ENCODE measurements around the gene PTPRE.
A peak's percentile ranks its signal among the peaks of the same experiment; 100 is the strongest.
"Not testable (repeated sequence)": the region's sequence is repeated elsewhere in the genome, so short reads cannot be mapped to it uniquely, and the experiment has no call there.

The PTPRE gene

DNA sequence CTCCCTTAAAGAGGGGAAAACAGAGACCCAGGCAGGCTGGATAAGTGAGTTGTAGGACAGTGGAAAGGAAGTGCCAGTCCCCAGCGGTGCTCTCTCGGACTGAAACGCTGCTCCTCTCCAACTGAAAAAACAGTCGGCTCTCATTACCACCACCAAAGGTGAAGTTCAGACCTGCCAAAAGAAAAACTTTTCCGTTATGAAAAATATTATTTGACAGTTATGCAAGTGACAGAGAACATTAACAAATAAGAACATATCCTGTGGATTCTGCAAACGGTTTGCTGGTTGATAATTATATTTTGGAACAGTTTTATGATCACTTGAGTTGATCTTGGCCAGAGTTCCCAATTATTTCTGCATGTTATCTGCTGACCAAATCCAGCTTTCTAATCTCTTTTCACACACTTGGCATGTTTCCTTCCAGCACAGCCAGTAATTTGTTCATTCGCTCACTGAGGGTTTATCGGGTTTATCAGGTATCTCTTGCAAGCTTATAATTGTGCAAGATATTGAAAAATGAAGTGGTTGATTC is 82.6 kb downstream of the PTPRE start:
- no peak overlapping the region for H3K4me3 ChIP-seq (ENCODE audit: low read depth, low read length)
- DNase-seq (ENCODE audit: low read depth, low spot score): no peak
- TF ChIP-seq CTCF (IDR thresholded peaks at IDR 0.05; ENCODE audit: low read depth, low read length): no peak
- in situ Hi-C loops (cut with HindIII; ENCODE audit: low sequenced_read_pairs): no loop called here

DNA sequence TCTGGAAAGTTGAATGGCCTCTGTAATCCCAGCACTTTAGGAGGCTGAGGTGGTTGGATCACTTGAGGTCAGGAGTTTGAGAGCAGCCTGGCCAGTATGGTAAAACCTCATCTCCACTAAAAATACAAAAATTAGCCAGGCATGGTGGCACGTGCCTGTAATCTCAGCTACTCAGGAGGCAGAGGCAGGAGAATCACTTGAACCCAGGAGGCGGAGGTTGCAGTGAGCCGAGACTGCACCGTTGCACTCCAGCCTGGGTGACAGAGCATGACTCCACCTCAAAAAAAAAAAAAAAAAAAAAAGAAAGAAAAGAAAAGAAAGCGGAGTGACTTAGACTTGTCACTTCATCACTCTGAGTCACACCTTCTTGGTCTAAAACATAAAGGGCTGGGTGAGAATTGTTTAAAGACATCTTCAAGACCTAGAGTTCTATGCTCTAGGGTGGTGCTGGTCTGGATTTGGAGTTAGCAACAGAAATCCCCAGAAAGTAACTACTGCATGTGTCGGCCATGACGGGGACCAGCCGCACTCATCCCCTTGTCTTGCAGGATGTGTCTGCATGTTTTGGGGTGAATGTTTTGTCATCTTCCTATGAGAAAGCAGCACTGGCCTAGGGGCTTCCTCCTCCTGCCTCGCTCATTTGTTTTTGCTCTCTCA is 83.4 kb downstream of the PTPRE start:
- DNase-seq (ENCODE audit: low read depth, low spot score); H3K4me3 ChIP-seq (ENCODE audit: low read depth, low read length); in situ Hi-C loops (cut with HindIII; ENCODE audit: low sequenced_read_pairs): not testable (repeated sequence)

- no peak overlapping the region for H3K4me3 ChIP-seq (ENCODE audit: low read depth, low read length)
- DNase-seq (ENCODE audit: low read depth, low spot score): peak; percentile 94
- in situ Hi-C loops (cut with HindIII; ENCODE audit: low sequenced_read_pairs): no loop called here
- no peak for TF ChIP-seq CTCF (IDR thresholded peaks at IDR 0.05; ENCODE audit: low read depth, low read length)
These were observed 84.1 kb downstream of the PTPRE start for GRCh38 chr10:127990846-127991542.

DNA sequence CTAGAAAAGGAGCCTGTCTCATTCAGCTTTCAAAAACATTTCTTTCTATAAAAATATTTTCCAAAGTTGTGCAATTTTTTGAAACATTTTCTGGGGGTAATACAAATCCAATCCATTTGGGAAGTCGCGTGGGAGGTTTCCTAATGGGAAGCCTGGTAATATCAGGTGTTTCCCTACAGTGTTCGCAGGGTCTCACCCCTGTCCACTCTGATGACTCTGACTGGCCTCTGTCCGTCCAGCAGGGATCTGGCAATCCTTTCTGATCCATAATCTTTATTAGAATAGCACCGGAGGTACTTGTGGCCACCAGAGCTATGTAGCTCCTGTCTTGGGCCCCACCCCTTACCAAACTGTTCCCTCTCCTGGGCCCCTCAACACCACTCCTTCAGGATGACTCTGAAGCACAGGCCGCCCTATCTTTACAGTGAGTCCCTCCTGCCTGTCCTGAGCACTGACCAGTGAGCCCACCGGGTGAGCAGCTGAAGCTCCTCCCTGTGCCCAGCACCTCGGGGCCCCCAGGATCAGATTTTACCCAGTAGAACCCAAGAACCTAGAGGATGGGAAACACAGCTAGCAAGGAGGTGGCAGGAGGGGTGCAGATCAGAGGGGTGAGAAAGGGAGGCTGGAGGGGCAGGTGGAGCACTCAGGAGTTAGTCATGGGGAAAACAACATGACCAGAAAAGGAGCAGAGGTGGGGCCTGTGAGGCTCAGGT is 84.8 kb downstream of the PTPRE start:
- no peak for TF ChIP-seq CTCF (IDR thresholded peaks at IDR 0.05; ENCODE audit: low read depth, low read length)
- no peak overlapping the region for H3K4me3 ChIP-seq (ENCODE audit: low read depth, low read length)
- no peak for DNase-seq (ENCODE audit: low read depth, low spot score)
- in situ Hi-C loops (cut with HindIII; ENCODE audit: low sequenced_read_pairs): no loop called here

- DNase-seq (ENCODE audit: low read depth, low spot score): no peak
- H3K4me3 ChIP-seq (ENCODE audit: low read depth, low read length): no peak overlapping the region
- in situ Hi-C loops (cut with HindIII; ENCODE audit: low sequenced_read_pairs): no loop called here
- no peak for TF ChIP-seq CTCF (IDR thresholded peaks at IDR 0.05; ENCODE audit: low read depth, low read length)
These were observed 85.5 kb downstream of the PTPRE start for GRCh38 chr10:127992376-127992775.

GRCh38 chr10:127993056-127993690 is 86.3 kb downstream of the PTPRE start:
- in situ Hi-C loops (cut with HindIII; ENCODE audit: low sequenced_read_pairs): no loop called here
- DNase-seq (ENCODE audit: low read depth, low spot score): no peak
- no peak overlapping the region for H3K4me3 ChIP-seq (ENCODE audit: low read depth, low read length)
- no peak for TF ChIP-seq CTCF (IDR thresholded peaks at IDR 0.05; ENCODE audit: low read depth, low read length)
